GM18861 (cell line): ENCODE measurements around the gene UBE2D2.
"Not testable (repeated sequence)": the region's sequence is repeated elsewhere in the genome, so short reads cannot be mapped to it uniquely, and the experiment has no call there.

ENCODE experiments used
- ATAC-seq: cut with Tn5 transposase; IDR thresholded peaks from one replicate; pipeline ENCODE4 v1.9.1; 2021; ENCODE audit not compliant: unreplicated experiment

The UBE2D2 gene

GRCh38 chr5:139582181-139582580 is 21.0 kb downstream of the UBE2D2 start:
- ATAC-seq, result not testable (repeated sequence)

- ATAC-seq, result no peak
Observed at GRCh38 chr5:139584137-139584536, 23.0 kb downstream of the UBE2D2 start.

GRCh38 chr5:139588116-139588515 is 27.0 kb downstream of the UBE2D2 start:
- ATAC-seq, result not testable (repeated sequence)

DNA sequence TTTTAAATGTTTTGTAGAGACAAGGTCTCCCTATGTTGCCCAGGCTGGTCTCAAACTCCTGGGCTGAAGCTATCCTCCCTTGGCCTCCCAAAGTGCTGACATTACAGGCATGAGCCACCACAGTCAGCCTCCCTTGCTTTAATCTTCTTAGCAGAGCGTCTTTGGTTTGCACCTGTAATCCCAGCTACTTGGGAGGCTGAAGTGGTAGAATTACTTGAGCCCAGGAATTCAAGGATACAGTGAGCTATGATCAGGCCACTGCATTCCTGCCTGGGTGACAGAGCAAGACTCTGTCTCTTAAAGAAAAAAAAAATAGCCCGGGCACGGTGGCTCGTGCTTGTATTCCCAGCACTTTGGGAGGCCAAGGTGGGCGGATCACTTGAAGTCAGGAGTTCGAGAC is 27.8 kb downstream of the UBE2D2 start:
- ATAC-seq, result no peak

DNA sequence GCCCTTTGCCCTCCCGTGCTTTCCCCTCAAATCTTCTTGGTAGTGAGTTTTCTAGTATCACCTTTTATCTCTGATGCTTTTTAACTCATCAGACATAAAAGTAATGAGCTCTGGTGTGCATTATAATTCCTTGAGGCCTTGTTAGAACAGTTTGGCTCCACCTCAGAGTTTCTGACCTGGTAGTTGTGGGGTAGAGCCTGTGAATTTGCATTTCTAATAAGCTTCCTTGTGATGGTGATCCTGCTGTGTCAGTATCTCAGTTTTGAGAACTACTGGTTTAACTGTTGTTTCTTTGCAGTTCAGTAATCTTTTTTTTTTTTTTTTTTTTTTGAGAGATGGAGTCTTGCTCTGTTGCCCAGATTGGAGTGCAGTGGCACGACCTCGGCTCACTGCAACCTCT is 31.1 kb downstream of the UBE2D2 start:
- ATAC-seq, result no peak

DNA sequence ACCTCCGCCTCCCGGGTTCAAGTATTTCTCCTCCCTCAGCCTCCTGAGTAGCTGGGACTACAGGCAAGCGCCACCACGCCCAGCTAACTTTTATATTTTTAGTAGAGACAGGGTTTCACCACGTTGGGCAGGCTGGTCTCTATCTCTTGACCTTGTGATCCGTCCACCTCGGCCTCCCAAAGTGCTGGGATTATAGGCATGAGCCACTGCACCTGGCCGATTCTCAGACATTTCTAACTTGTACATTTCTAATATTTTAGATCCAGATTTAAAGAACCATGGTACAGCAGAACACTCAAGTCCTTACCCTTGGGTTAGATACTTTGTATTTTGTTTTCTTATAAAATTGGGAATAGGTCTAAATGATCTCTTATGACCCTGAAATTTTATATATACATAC is 31.9 kb downstream of the UBE2D2 start:
- not testable (repeated sequence) for ATAC-seq

DNA sequence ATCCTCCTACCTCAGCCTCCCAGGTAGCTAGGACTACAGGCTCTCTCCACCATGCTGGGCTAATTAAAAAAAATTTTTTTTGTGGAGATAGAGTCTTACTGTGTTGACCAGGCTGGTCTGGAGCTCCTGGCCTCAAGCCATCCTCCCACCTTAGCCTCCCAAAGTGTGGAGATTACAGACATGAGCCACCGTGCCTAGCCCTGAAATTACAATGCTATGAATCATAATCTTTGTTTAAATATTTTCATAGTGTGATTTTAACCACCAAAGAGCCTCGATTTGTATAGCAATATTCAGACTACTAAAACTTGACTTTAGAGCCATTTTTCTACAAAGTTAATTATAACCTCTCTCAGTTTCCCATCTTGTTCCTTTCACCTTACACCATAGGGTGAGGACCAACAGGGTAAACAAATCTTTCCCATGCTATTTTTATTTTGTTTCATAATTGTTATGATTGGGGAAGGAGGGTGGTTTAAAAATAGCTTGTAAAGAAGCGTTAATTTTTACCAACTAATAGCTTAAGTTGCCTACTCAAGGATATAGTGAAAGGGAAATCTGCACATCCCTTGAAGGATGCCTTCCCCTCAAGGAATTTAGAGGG is 32.7 kb downstream of the UBE2D2 start:
- no peak for ATAC-seq

DNA sequence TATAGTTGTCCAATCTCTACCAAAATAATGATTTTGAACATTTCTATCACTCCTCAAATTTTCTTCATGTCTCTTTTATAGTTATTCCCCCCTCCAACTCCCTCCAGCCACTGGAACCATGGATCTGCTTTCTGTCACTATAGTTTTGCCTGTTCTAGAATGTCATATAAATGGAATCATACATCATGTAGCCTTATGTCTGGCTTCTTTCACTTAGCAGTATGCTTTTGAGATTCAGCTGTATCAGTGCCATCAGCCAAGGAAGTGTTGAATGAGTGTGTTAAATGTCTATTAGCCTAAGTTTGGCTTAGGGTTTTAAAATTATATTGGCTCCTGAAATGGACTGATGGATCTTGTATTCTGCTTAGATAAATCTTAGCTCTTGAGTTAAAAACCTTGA is 36.0 kb downstream of the UBE2D2 start:
- no peak for ATAC-seq

GRCh38 chr5:139598601-139598965 is 37.4 kb downstream of the UBE2D2 start:
- ATAC-seq, result not testable (repeated sequence)

- no peak for ATAC-seq
Observed at GRCh38 chr5:139600336-139600949, 39.3 kb downstream of the UBE2D2 start.

GRCh38 chr5:139601429-139601828 is 40.3 kb downstream of the UBE2D2 start:
- ATAC-seq, result no peak

GRCh38 chr5:139601948-139602347 is 40.8 kb downstream of the UBE2D2 start:
- ATAC-seq, result not testable (repeated sequence)

DNA sequence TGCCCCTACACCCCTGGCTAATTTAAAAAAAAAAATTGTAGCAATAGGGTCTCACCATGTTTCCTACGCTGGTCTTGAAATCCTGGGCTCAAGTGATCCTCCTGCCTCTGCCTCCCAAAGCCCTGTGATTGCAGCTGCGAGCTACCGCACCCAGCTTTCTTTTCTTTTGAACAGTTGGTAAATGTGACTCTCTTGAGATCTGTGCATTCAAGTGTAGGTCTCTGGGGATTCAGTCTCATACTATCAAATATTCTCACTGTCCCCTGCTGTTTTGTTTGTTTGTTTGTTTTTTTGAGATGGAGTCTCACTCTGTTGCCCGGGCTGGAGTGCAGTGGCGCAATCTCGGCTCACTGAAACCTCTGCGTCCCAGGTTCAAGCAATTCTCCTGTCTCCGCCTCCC is 44.7 kb downstream of the UBE2D2 start:
- ATAC-seq, result no peak

DNA sequence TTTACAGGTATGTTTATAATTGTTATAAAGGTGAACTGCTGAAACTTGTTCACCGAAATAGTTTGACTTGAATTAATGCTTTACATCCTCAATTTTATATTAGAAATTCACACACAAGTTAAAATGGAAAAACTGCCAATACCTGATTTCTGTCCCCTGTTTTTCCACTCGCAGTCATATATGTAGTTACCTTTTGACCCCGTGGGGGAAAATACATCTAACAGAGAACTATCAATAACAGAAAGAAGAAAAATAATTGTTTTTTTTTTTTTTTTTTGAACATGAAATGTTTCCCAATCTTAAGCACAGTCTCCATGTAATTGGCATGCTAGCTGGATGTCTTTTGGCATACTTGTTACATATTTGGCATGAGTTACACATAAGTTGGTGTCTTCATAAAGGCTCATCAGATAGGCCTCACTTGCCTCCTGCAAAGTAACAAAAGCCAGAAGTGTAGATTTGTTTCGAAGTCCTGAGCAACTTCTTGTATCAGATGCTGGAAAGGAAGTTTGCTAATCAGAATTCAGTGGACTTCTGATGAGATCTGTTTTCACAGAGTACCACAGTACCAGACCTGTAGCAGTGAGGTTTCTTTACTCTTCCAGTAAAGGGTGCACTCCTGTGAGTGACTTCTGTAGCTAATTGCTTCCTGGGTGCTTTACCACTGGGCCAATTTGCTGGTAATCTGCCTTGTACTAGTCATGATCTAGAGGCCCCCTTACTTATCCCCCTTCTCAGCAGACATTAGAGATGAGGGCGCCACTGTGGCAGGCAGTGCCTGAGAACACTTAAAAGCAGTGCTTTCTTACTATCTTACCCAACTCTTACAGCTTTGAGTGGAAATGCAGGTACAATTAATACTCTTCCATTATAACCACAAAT is 50.8 kb downstream of the UBE2D2 start:
- no peak for ATAC-seq

- ATAC-seq, result no peak
Observed at GRCh38 chr5:139619861-139620260, 58.7 kb downstream of the UBE2D2 start.

GRCh38 chr5:139625398-139625797 is 64.3 kb downstream of the UBE2D2 start:
- ATAC-seq, result not testable (repeated sequence)

DNA sequence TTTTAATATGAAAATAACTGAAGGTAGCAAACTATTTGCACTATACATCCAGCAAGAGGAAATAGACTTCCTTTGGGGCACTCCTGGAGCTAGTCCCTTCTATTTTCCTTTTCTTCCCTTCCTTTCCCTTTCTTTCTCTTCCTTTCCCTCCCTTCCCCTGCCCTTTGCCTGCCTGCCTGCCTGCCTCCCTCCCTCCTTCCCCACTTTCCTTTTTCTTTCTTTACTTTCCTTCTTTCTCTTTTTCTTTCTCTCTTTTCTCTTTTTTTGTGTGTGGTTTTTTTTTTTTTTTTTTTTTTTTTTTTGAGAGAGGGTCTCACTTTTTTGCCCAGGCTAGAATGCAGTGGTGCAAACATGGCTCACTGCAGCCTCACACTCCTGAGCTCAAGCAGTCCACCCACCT is 69.7 kb downstream of the UBE2D2 start:
- no peak for ATAC-seq

DNA sequence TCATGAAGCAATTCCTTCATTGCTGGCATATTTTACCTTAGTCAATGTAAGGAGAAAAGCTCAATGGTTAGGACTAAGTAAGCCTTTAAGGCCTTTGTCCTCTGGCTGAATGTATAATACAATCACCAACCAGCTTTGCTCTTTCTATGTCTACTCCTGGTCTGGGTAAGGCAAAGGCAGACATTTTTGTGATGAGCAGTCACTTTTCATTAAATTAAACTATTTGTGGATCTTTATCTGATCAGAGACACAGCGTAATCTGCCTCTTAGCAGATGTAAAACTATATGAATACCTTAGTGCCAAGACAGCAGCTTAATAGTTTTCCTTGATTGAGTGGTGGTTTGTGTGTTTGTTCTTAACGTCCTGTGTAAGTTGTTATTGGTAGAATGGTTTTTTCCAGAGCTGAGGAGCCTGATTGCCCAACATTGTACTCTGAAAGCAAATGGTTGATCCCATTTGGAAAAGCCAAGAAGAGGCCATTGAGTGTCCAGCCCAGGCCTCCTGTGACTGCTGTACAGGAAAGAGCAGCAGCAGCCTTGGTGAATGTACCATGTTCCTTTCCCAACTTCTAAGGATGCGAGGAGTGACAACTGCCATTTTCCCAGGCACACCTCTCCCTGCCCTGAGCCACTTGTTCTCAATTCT is 70.5 kb downstream of the UBE2D2 start:
- ATAC-seq, result no peak

DNA sequence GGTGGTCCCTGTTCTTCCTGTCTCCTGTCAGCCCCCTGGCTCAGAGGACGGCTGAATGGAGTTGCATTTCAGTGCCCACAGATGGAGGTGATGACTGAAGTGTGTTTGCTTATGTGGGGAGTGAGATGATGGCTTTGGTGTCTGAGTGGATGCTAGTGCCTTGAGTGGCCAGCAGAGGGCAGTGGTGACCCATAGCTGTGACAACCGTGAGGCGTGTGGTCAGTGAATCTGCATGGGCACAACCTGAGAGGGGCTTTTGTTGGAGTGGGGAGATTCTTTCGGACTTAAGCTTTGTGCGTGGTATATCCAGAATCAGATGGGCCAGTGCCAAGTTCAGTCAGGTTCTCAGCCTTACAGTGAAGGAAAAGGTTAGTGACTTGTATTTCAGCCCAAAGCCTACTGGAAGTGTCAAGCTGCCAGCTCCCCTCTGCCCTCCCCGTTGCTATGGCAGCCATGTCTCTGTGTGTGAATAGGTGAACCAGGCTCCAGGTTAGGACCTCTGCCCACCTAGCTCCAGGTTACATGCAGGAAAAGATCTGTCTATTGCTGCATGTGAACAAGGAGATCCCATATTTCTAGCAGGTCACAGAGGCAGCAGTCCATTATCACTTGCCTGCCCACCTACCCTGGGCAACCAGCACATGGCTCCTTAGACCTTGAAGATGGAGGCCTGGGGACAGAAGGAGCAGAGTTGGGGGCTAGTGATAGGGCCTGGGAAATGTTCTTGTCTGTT is 72.3 kb downstream of the UBE2D2 start:
- no peak for ATAC-seq

DNA sequence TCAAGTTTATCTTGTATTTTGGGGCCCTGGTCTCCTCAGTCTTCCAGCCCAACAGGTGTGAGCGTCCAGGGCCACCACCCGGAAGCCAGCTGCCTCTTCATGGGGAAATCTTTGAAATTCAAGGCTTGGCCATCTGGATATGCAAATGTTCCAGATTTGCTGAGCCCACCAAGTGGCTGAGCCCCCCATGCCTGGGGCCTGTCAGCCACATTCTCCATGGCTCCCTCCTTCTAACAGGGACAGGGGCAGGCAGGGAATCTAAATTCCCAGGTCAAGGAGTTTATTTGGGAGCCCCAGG is 72.8 kb downstream of the UBE2D2 start:
- ATAC-seq, result no peak

DNA sequence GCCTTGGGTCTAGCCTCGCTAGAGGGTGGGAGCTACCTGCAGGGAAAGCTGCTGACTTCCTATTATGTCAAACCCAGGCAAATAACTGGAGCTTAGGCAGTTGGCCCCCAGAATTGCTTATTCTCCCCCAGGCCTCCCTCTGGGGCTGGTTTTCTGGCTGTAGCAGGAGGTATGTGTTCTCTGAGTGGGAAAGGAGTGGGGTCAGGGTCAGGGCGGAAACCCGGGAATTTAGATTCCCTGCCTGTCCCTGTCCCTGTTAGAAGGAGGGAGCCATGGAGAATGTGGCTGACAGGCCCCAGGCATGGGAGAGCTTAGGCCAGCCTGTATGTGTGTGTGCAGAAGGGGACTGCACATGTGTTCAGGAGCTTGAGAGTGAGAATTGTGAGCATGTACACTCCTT is 73.4 kb downstream of the UBE2D2 start:
- ATAC-seq, result no peak
